A673 (cell line): ENCODE results near the gene R3HDM1. TPM values are rescaled to one million over a fixed set of nuclear protein-coding genes. Genes with fewer than 3 reads are reported as not detected.

Source experiments
- BruUV-seq: library from RNA; stranded (reverse); fragments of 400-500 nt; replicated peaks from 2 replicates; lab custom pipeline; 2021; lab: Mats Ljungman, UMichigan
- CTCF ChIA-PET: fragments of 300-600 bp; sonication (Branson Sonifier 250); formaldehyde crosslinking; loops from one replicate; lab custom pipeline; 2022; ENCODE audit warnings: antibody characterized with exemption; lab: Charles Lee
- POLR2A ChIA-PET: fragments of 300-600 bp; sonication (Branson Sonifier 250); formaldehyde crosslinking; loops from one replicate; lab custom pipeline; 2022; ENCODE audit warnings: antibody characterized with exemption; ENCODE audit not compliant: low non-redundant PET; lab: Charles Lee
- DNase-seq: peaks from one replicate; pipeline ENCODE4 v3.0.0-alpha.2; 2015; ENCODE audit warnings: low spot score
- H3K27ac ChIP-seq: fragments of 200-600 bp; sonication (generic); 2 replicates; pipeline ENCODE4 v1.5.1; 2016; ENCODE audit warnings: mixed run types, low read depth, mild to moderate bottlenecking, mixed read lengths, antibody characterized with exemption, low read length; ENCODE audit not compliant: poor library complexity, severe bottlenecking
- H3K27me3 ChIP-seq: fragments of 200-600 bp; sonication (generic); replicated peaks from 2 replicates; pipeline ENCODE4 v1.6.1; 2017; ENCODE audit warnings: mixed run types, low read depth, mild to moderate bottlenecking, mixed read lengths, antibody characterized with exemption, low read length; ENCODE audit not compliant: insufficient read depth, poor library complexity
- H3K36me3 ChIP-seq: fragments of 200-600 bp; sonication (generic); 2 replicates; pipeline ENCODE4 v1.6.1; 2016; ENCODE audit warnings: mixed run types, mild to moderate bottlenecking, mixed read lengths, antibody characterized with exemption, low read length; ENCODE audit not compliant: insufficient read depth, poor library complexity, severe bottlenecking
- H3K4me1 ChIP-seq: fragments of 200-600 bp; sonication (generic); 2 replicates; pipeline ENCODE4 v1.6.1; 2017; ENCODE audit warnings: mixed run types, mild to moderate bottlenecking, mixed read lengths, antibody characterized with exemption, low read length; ENCODE audit not compliant: insufficient read depth, poor library complexity, severe bottlenecking
- H3K4me3 ChIP-seq: fragments of 200-600 bp; sonication (generic); 2 replicates; pipeline ENCODE4 v1.5.1; 2016; ENCODE audit warnings: low read depth, mixed run types, mild to moderate bottlenecking, mixed read lengths, low read length; ENCODE audit not compliant: poor library complexity, severe bottlenecking
- H3K9me3 ChIP-seq: fragments of 200-600 bp; sonication (generic); 2 replicates; pipeline ENCODE4 v1.6.1; 2016; ENCODE audit warnings: mixed run types, low read depth, mild to moderate bottlenecking, mixed read lengths, antibody characterized with exemption, low read length; ENCODE audit not compliant: poor library complexity, severe bottlenecking
- EZH2 ChIP-seq: fragments of 200-600 bp; sonication (generic); IDR thresholded peaks from 2 replicates; pipeline ENCODE4 v1.6.1; 2017; ENCODE audit warnings: borderline replicate concordance, low read depth, mild to moderate bottlenecking, mixed read lengths, antibody characterized with exemption, low read length; ENCODE audit not compliant: poor library complexity, severe bottlenecking
- intact Hi-C: fragments of 100-400 bp; cut with micrococcal nuclease; formaldehyde crosslinking; loops from one replicate; pipeline ENCODE4 v1.10.0; 2022; ENCODE audit not compliant: unreplicated experiment
- total RNA-seq: library from RNA; stranded (reverse); gene quantifications from 2 replicates; pipeline ENCODE4 v1.2.3, GENCODE V29; 2021
- TF ChIP-seq, protein P1 (sequence below): fragments of 300-800, 200-600 bp; sonication (generic); conservative IDR thresholded peaks from 2 replicates; pipeline ENCODE4 v1.5.1; 2017; ENCODE audit warnings: low read depth, mild to moderate bottlenecking, antibody characterized with exemption, low read length, moderate library complexity, mixed read lengths

The R3HDM1 gene
- total RNA-seq, 1 experiment from 2014 or later, result 65.4 TPM

GRCh38 chr2:135674453-135674852 lies 143.2 kb downstream of the R3HDM1 start:
- H3K9me3 ChIP-seq, result no peaks in the 10 kb centered on the region
- ChIA-PET POLR2A (no interaction called here), CTCF (no interaction called here)
- intact Hi-C loops, result no loop called here
- no peaks in the 10 kb centered on the region for H3K27me3 ChIP-seq
- no peak for DNase-seq
- H3K4me1 ChIP-seq, result peaks cover 1% of the 10 kb centered on the region
- peaks cover 8% of the 10 kb centered on the region for H3K36me3 ChIP-seq
- H3K27ac ChIP-seq, result no peak overlapping the region
- no peak for TF ChIP-seq EZH2
- TF ChIP-seq, protein P1, sequence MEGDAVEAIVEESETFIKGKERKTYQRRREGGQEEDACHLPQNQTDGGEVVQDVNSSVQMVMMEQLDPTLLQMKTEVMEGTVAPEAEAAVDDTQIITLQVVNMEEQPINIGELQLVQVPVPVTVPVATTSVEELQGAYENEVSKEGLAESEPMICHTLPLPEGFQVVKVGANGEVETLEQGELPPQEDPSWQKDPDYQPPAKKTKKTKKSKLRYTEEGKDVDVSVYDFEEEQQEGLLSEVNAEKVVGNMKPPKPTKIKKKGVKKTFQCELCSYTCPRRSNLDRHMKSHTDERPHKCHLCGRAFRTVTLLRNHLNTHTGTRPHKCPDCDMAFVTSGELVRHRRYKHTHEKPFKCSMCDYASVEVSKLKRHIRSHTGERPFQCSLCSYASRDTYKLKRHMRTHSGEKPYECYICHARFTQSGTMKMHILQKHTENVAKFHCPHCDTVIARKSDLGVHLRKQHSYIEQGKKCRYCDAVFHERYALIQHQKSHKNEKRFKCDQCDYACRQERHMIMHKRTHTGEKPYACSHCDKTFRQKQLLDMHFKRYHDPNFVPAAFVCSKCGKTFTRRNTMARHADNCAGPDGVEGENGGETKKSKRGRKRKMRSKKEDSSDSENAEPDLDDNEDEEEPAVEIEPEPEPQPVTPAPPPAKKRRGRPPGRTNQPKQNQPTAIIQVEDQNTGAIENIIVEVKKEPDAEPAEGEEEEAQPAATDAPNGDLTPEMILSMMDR, result no peak
- H3K4me3 ChIP-seq, result no peak overlapping the region
- BruUV-seq, result no TSS peak

DNA sequence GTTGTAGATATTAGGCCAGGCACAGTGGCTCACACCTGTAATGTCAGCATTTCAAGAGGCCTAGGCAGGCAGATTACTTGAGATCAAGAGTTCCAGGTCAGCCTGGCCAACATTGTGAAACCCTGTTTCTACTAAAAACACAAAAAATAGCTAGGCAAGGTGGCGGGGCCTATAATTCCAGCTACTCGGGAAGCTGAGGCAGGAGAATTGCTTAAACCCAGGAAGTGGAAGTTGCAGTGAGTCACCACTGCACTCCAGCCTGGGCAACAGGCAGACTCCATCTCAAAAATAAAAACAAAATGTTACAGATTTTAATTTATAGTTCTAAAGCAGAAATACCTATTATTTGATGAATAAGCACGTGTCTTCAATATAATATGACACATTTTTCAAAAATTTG lies 144.7 kb downstream of the R3HDM1 start:
- BruUV-seq, result no TSS peak
- TF ChIP-seq, protein P1, result no peak
- TF ChIP-seq EZH2, result no peak
- POLR2A ChIA-PET, result no interaction called here
- DNase-seq, result no peak
- Histone ChIP-seq H3K4me1 (no peaks in the 10 kb centered on the region), H3K27ac (no peak overlapping the region), H3K27me3 (no peaks in the 10 kb centered on the region), H3K9me3 (no peaks in the 10 kb centered on the region), H3K36me3 (peaks cover 17% of the 10 kb centered on the region), H3K4me3 (no peak overlapping the region)
- intact Hi-C loops, result no loop called here
- CTCF ChIA-PET, result no interaction called here

GRCh38 chr2:135679125-135679524 lies 147.8 kb downstream of the R3HDM1 start:
- no peak for TF ChIP-seq EZH2
- TF ChIP-seq, protein P1, result no peak
- CTCF ChIA-PET, result no interaction called here
- intact Hi-C loops, result no loop called here

More at GRCh38 chr2:135679125-135679524, 147.8 kb downstream of the R3HDM1 start:
- no peaks in the 10 kb centered on the region for H3K9me3 ChIP-seq
- H3K4me3 ChIP-seq, result no peak overlapping the region
- no TSS peak for BruUV-seq
- no peaks in the 10 kb centered on the region for H3K27me3 ChIP-seq
- H3K27ac ChIP-seq, result no peak overlapping the region
- H3K36me3 ChIP-seq, result peaks cover 21% of the 10 kb centered on the region
- DNase-seq, result no peak
- POLR2A ChIA-PET, result no interaction called here
- no peaks in the 10 kb centered on the region for H3K4me1 ChIP-seq
